Ishikawa (cell line): ENCODE results near the gene PRX.

Experiments
- CEBPB ChIP-seq: IDR thresholded peaks from 2 replicates; pipeline ENCODE4 v1.6.1; 2012
- CREB1 ChIP-seq: IDR thresholded peaks from 2 replicates; pipeline ENCODE4 v1.6.1; 2012; ENCODE audit warnings: low read depth
- EGR1 ChIP-seq: IDR thresholded peaks from 2 replicates; pipeline ENCODE4 v1.6.1; 2012
- EP300 ChIP-seq: IDR thresholded peaks from 2 replicates; pipeline ENCODE4 v1.6.1; 2012; ENCODE audit warnings: borderline replicate concordance
- FOXM1 ChIP-seq: IDR thresholded peaks from 2 replicates; pipeline ENCODE4 v1.6.1; 2012; ENCODE audit warnings: low read depth, borderline replicate concordance
- NFIC ChIP-seq: IDR thresholded peaks from 2 replicates; pipeline ENCODE4 v1.6.1; 2012
- RAD21 ChIP-seq: IDR thresholded peaks from 2 replicates; pipeline ENCODE4 v1.6.1; 2012; ENCODE audit warnings: low read depth
- TAF1 ChIP-seq: IDR thresholded peaks from 2 replicates; pipeline ENCODE4 v1.6.1; 2012; ENCODE audit warnings: low read depth, mild to moderate bottlenecking
- TCF12 ChIP-seq: IDR thresholded peaks from 2 replicates; pipeline ENCODE4 v1.6.1; 2012; ENCODE audit warnings: low read depth
- TEAD4 ChIP-seq: IDR thresholded peaks from 2 replicates; pipeline ENCODE4 v1.6.1; 2012
- YY1 ChIP-seq: IDR thresholded peaks from 2 replicates; pipeline ENCODE4 v1.6.1; 2012; ENCODE audit warnings: low read depth
- ZBTB7A ChIP-seq: IDR thresholded peaks from 2 replicates; pipeline ENCODE4 v1.6.1; 2012; ENCODE audit warnings: low read depth
- TF ChIP-seq, protein P1 (sequence below): IDR thresholded peaks from 2 replicates; pipeline ENCODE4 v1.6.1; 2012
- TF ChIP-seq, protein P2 (sequence below): IDR thresholded peaks from 2 replicates; pipeline ENCODE4 v1.6.1; 2012; ENCODE audit warnings: low read depth, mild to moderate bottlenecking
- TF ChIP-seq, protein P3 (sequence below): IDR thresholded peaks from 2 replicates; pipeline ENCODE4 v1.6.1; 2012

PRX gene

DNA sequence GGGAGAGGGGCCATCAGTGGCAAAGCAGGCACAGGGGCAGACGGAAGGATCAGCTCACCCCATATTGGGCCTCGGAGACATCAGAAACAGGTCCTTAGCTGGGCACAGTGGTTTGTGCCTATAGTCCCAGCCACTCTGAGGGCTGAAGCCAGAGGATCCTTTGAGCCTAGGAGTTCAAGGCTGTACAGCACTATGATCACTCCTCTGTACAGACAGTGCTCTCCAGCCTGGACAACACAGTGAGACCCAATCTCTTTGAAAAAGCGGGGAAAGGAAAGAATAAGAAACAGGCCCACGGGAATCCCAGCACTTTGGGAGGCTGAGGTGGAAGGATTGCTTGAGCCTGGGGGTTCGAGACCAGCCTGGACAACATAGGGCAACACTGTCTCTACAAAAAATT is 6.6 kb upstream of the PRX start:
- TF ChIP-seq NFIC = no peak
- TF ChIP-seq FOXM1 = no peak
- no peak for TF ChIP-seq CEBPB
- TF ChIP-seq YY1 = no peak
- no peak for TF ChIP-seq RAD21
- TF ChIP-seq, protein P1, sequence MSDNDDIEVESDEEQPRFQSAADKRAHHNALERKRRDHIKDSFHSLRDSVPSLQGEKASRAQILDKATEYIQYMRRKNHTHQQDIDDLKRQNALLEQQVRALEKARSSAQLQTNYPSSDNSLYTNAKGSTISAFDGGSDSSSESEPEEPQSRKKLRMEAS = no peak
- no peak for TF ChIP-seq TAF1
- TF ChIP-seq TEAD4 = no peak
- TF ChIP-seq, protein P2, sequence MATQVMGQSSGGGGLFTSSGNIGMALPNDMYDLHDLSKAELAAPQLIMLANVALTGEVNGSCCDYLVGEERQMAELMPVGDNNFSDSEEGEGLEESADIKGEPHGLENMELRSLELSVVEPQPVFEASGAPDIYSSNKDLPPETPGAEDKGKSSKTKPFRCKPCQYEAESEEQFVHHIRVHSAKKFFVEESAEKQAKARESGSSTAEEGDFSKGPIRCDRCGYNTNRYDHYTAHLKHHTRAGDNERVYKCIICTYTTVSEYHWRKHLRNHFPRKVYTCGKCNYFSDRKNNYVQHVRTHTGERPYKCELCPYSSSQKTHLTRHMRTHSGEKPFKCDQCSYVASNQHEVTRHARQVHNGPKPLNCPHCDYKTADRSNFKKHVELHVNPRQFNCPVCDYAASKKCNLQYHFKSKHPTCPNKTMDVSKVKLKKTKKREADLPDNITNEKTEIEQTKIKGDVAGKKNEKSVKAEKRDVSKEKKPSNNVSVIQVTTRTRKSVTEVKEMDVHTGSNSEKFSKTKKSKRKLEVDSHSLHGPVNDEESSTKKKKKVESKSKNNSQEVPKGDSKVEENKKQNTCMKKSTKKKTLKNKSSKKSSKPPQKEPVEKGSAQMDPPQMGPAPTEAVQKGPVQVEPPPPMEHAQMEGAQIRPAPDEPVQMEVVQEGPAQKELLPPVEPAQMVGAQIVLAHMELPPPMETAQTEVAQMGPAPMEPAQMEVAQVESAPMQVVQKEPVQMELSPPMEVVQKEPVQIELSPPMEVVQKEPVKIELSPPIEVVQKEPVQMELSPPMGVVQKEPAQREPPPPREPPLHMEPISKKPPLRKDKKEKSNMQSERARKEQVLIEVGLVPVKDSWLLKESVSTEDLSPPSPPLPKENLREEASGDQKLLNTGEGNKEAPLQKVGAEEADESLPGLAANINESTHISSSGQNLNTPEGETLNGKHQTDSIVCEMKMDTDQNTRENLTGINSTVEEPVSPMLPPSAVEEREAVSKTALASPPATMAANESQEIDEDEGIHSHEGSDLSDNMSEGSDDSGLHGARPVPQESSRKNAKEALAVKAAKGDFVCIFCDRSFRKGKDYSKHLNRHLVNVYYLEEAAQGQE = no peak
- no peak for TF ChIP-seq ZBTB7A
- TF ChIP-seq EP300 = no peak
- TF ChIP-seq, protein P3, sequence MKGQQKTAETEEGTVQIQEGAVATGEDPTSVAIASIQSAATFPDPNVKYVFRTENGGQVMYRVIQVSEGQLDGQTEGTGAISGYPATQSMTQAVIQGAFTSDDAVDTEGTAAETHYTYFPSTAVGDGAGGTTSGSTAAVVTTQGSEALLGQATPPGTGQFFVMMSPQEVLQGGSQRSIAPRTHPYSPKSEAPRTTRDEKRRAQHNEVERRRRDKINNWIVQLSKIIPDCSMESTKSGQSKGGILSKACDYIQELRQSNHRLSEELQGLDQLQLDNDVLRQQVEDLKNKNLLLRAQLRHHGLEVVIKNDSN = no peak
- no peak for TF ChIP-seq EGR1
- no peak for TF ChIP-seq CREB1
- TF ChIP-seq TCF12 = no peak

DNA sequence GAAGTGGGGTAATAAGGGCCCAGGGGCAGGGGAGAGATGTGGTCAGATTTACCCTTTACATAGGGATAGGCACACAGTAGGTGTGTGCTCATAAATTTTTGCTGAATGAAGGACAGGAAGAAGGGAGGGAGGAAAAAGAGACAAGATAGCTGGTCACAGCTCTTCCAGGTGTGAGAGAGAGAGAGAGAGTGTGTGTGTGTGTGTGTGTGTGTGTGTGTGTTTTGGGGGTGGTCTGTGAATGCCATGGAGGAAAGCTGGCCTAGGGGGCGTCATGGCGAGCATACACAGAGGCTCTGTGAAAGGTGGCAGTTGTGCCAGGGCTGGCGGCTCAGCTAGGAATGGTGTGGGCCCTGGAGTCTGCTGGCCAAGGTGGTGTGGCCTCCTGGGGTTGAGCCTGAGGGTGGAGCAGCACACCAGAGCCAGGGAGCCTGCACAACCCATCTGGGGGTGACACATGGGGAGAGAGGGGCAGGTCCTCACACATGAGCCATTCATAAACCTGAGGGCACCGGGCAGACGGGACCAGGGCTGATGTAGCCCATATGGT is 6.0 kb upstream of the PRX start:
- TF ChIP-seq, protein P2 = no peak
- TF ChIP-seq FOXM1 = no peak
- no peak for TF ChIP-seq TCF12
- no peak for TF ChIP-seq CREB1
- TF ChIP-seq EGR1 = no peak
- no peak for TF ChIP-seq YY1
- TF ChIP-seq, protein P3 = no peak

DNA sequence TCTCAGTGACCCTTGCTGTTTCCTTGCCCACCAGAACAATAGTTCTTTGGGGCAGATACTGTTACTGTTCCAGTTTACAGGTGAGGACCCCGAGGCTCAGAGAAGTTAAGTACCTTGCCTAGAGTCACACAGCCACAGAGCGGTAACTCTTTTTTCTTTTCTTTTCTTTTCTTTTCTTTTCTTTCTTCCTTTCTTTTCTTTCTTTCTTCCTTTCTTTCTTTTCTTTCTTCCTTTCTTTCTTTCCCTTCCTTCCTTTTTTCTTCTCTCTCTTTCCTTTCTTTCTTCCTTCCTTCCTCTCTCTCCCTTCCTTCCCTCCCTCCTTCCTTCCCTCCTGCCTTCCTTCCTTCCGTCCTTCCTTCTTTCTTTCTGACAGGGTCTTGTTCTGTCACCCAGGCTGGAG is 4.9 kb upstream of the PRX start:
- TF ChIP-seq, protein P2 = no peak
- TF ChIP-seq YY1 (no peak), CEBPB (no peak)

DNA sequence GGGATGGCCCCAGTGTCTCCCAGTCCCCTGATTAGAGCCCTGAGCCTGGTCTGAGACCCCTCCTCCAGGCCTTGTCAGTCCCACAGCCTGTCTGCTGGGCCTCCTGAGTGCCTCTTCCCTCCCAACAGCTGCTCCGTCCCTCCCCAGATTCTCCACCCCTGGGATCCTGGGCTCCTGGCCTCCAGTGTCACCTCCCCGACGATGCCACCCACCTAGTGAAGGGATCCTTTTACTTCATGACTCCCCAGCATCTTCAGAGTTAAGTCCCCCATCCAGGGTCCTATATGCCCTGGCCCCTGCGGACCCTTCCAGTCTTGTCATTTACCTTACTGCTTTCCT is 4.4 kb upstream of the PRX start:
- no peak for TF ChIP-seq TEAD4
- TF ChIP-seq NFIC = no peak
- no peak for TF ChIP-seq FOXM1
- TF ChIP-seq TCF12 = no peak
- TF ChIP-seq, protein P2 = no peak
- no peak for TF ChIP-seq YY1
- no peak for TF ChIP-seq RAD21
- no peak for TF ChIP-seq TAF1
- TF ChIP-seq CREB1 = no peak
- TF ChIP-seq EGR1 = no peak
- TF ChIP-seq, protein P1 = no peak
- no peak for TF ChIP-seq EP300
- TF ChIP-seq CEBPB = no peak
